ENCODE data around the gene ABI2.
"Not testable (repeated sequence)": the region's sequence is repeated elsewhere in the genome, so short reads cannot be mapped to it uniquely, and the experiment has no call there.

Gene ABI2

DNA sequence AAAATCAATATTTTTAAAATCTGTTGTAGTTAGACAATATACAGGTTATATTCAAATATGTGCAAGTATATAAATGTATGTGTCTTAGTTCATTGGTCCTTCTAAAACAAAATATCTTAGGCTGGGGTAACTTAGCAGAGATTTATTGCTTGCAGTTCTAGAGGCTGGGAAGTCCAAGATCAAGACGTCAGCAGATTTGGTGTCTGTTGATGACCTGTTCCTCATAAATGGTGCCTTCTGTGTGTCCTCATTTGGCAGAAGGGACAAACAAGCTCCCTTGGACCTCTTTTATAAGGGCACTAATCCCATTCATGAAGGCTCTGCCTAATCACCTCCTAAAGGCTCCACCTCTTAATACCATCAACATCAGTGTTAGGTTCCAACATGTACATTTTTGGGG lies 31.3 kb downstream of the ABI2 start:
- FAIRE-seq, result no peak

DNA sequence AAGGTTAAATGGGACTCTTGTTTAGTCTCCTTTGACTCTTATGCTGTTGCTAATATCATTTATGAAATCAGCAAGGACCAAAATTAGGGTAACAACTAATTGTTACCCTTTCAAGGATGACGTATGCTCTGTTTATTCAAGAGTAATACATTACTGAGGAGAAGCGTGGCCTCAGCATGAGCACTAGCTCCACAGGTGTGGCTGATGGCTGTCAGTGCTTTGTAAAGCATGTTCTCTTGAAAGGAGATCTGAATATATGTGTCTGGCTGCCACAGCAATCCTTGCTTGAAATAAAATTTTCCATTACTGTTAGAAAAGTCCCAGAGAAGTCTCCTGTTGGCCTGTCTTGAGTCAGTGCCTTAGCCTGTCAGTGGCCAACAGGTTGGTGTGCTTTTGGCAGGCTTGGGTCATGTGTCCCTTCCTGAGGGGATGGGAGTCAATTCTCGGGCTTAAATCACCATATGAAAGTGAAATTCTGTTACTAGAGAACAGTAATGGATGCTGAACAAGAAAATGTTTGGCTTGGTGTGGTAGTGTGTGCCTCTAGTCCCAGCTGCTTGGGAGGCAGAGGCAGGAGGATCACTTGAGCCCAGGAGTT lies 32.7 kb downstream of the ABI2 start:
- FAIRE-seq, result no peak

DNA sequence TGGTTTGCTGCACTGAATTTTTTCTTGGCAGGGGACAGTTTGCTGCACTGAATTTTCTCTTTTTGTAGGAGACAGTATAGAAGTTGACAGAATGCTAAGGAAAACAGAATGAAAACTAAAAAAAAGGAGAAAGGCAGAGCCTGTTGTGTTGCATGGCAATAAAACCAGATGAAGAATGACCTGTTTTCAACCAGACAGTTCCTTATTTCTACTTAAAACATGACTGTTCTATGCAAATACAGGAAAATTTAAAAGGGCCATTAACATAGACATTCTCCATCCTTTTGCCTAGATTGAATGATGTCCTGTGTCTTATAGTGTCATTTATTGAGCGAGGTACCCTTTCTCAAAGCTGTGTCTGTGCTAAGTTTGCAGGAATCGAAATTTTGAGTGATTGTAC lies 33.3 kb downstream of the ABI2 start:
- no peak for FAIRE-seq

DNA sequence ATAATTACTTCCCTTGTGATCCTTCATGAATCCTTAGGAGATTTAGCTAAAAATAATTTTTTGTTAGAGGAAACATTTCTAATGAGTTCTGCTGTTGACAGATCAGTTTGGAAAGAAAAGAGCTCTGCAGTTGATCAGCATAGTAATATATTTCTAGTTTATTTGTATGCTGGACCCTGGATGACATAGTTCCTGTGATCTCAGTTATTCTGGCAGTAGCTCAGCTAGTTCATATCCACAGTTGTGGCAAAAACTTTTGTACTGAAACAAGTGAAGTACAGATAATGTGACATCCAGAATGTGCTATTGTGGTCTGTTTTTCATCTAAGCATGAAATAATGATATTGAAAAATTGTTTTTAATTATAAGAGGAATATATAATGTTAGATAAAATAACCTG lies 33.7 kb downstream of the ABI2 start:
- FAIRE-seq, result no peak

DNA sequence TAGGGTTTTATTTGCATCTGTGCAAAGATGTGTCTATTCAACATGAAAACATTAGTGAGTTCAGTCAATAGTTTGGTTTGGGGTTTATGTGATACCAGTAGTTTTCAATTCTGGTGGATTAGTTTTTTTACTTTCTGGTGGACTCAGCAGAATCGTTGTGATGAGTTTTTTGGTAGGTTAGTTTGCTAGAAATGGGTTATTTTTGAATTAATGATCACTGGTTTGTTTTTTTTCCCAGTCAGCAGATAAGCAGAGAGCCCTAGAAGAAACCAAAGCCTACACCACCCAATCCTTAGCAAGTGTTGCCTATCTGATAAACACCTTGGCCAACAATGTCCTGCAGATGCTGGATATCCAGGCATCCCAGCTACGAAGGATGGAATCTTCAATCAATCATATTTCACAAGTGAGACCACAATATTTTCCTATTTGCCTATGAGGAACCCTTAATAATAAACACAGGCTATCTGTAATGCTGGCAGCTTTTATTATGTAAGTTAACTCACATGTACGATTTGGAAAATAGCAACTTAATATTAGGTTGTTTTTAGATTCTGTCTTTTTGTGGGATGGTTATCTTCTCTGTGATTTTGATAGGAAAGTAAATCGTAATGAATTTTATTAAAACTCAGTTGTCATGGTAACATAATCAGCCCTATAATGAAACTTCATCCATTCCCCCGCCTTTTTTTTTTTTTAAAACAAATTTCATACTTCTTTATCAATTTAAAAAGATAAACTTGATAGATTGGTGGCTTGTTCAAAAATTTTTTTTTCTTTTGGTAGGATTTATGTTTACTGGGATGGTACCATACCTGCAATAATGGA lies 38.7 kb downstream of the ABI2 start:
- FAIRE-seq, result no peak

DNA sequence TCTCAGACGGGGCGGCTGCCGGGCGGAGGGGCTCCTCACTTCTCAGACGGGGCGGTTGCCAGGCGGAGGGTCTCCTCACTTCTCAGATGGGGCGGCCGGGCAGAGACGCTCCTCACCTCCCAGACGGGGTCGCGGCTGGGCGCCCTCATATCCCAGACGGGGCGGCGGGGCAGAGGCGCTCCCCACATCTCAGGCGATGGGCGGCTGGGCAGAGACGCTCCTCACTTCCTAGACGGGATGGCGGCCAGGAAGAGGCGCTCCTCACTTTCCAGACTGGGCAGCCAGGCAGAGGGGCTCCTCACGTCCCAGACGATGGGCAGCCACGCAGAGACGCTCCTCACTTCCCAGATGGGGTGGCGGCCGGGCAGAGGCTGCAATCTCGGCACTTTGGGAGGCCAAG lies 44.5 kb downstream of the ABI2 start:
- FAIRE-seq, result not testable (repeated sequence)

DNA sequence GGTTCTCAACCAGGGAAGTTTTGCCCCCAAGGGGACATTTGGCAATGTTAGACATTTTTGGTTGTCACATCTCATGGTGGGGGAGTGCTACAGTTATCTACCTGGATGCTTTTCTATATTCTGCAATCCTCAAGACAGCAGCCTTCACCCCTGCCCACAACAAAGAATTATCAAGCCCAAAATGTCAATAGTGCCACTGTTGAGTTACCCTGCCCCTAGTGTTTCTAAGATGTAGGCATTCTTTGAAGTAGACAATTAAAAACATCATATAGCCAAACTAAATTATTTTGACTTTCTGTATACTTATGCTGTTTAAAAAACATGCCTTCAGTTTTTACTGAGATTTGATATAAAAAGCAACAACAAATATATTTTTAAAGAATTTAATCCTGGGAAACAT lies 48.0 kb downstream of the ABI2 start:
- peak; percentile 34 for FAIRE-seq

DNA sequence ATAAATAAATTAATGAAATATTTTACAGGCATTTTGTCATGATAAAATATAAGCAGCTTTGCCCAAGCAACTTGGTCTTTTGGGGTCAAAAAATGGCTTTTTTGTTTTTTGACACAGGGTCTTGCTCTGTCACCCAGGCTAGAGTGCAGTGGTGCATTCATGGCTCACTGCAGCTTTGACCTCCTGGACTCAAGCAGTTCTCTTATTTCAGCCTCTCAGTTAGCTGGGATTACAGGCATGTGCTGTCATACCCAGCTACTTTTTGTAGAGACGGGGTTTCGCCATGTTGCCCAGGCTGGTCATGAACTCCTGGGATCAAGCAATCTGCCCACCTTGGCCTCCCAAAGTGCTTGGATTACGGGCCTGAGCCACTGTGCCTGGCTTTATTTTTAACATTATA lies 51.0 kb downstream of the ABI2 start:
- FAIRE-seq, result no peak

DNA sequence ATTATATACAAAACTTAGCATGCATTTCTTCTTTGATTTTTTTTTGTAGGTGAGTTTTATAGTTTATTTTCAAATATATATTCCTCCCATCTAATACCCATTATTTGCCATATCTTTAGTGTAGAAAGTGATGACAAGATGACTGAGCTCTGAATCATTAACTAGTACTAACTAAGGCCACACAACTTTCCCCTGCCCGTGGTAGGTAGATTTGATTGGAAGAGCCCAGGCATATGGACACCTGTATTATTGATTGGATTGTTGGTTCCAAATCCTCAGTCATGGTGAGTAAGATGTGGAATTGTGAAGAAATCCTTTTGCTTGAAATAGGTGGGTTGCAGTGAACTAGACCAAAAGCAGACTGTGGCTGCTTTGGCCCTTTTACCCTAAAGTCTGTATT lies 54.8 kb downstream of the ABI2 start:
- FAIRE-seq, result no peak

DNA sequence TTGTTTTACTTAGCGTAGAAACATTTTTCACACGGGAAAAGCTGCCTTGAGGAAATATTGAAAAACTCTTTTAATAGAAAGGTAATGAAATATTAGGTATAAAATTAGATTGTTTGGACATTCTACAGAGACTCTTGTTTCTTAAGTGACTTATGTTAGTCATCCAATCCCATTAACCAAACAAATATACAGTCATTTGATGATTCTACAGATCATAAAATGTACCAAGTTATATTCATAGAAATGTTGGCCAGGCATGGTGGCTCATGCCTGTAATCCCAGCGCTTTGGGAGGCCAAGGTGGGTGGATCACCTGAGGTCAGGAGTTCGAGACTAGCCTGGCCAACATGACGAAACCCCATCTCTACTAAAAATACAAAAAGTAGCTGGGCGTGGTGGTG lies 60.0 kb downstream of the ABI2 start:
- FAIRE-seq, result not testable (repeated sequence)

DNA sequence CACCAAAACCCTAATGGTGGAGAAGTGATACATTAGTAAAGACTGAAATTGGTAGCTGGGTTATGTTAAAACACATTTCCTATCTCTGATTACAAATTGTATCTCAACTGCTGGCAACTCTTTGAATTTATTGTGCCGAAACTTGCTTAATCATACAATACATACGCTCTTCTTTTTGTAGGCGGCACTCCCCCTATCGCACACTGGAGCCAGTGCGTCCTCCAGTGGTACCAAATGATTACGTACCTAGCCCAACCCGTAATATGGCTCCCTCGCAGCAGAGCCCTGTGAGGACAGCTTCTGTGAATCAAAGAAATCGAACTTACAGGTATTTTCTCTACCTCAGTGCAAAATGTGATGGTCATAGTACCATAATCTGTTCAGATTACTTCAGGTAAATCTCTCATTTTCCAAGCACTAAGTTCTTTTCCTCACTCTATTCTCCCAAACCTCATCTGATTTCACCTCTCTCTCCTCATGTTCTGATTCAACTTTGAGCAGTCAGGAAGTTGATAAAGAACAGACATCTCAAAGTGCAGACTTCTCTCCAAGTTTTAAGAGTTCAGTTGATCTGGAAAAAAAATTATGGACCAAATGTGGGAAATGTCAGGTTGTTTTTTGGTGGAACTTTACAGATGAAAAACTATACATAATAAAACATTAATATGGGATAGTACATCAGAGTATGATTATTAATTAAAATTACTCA lies 66.5 kb downstream of the ABI2 start:
- no peak for FAIRE-seq

DNA sequence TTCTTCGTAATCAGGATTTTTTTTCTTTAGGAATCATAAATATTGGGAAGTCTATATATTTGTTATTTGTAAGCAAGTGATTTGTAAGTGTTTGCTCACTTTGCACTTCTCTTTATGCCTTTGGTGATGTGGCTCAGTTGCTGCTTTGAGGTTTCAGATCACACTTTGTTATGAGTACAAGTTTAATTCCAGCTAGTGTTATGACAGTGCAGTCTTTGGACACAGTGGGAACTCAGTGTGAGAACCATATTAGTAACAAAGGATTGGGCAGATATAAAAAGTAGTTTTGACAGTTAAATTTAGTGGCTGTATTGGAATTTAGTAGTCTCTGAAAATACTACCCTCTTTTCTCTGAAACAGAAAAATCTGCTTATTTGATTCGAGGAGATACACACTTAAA lies 67.7 kb downstream of the ABI2 start:
- no peak for FAIRE-seq

DNA sequence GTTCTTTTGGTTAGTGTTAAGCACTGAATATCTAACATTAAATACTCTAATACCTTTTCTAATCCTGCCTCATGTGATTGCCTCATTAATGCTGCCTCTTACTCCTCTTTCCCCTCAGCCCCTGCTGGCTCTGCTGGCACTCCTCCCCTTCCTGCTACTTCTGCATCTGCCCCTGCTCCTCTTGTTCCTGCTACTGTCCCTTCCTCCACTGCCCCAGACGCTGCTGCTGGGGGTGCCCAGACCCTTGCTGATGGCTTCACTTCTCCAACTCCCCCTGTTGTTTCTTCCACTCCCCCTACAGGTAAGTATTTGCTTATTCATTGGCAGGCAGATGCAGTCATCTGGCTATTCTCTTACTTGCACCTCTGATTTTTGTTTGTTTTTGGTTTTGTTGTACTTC lies 68.5 kb downstream of the ABI2 start:
- no peak for FAIRE-seq

DNA sequence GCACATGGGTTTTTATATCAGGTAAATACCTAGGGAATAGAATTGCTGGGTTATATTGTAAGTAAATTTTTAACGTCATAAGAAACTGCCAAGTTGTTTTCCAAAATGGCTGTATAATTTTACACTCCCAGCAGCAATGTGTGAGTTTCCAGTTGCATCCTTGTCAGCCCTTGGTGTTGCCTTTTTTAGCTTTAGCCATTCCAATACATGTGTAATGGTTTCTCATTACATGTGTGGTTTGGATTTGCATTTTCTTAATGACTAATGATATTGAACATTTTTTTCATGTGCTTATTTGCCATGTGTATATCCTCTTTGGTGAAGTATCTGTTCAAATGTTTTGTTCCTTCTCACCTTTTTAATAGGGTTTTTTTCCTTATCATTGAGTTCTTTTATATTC lies 70.8 kb downstream of the ABI2 start:
- no peak for FAIRE-seq

DNA sequence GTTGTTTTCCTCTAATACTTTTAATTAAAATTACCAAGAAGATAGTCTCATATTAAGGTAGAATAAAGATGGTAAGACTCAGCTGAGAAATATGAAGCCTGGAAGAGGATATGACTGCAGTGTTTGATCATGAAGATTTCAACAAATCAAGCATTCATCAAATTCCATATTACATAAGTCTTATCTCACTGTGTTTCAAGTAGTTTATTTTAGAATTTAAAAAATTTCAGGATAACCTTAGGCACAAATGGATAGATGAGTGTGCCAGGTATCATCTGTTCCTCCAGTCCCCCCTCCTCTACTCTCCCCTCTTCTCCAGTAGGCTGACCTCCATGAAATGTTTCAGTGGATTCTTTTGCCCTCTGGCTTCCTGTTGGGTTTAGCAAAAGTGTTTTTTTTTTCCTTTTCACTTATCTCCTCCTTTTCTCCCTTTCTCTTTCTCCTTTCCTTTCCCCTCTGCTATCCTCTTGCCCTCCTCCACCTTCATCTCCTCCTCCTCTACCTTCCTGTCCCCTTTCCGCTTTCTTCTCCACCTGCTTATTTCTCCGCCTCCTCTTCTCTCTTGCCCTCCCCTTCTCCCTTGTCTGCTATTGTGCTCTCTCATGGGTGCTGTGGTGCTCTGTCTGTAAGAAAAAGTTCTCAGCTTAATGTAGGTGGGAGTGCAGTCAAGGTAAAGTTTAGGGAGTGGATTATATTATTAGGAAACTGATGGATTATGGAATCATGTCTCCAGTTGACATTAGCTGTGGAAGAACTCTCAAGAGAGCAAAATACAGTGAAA lies 72.8 kb downstream of the ABI2 start:
- FAIRE-seq, result peak; percentile 45

DNA sequence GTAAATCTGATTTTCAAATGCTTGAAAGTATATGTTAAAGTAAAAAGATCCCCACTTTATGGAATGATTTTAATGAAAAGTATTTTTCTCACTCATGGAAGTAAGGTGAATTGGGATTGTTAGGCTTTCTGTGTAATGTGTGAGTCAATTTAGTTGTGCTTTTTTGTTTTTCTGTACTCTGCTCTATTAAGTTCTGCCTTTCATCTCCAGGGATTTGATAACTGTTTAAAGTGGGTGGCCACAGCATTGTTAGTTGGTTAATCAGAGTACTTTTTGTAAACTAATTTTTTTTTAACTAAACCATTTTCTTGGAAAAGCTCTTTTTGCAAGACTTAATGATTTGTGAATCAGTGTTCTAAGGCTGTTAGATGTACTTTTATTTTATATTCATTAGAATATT lies 76.8 kb downstream of the ABI2 start:
- no peak for FAIRE-seq

DNA sequence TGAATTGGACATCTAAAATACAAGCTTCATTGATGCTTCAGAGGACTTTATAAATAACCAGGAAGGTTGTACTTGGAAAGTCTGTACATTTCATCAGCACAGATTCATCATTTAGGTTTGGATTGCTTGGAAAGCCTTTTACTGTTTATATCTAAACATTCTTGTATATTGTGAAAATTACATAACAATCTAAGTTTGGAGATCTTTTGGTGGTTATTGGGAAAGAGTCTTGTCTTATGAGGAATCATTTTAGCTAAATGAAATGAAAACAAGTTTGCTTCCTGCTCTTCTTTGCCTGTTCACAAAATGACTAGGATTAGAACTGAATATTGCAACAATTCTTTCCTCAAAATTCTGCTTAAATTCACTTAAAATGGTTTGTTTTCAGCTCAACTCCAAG lies 79.3 kb downstream of the ABI2 start:
- FAIRE-seq, result no peak

DNA sequence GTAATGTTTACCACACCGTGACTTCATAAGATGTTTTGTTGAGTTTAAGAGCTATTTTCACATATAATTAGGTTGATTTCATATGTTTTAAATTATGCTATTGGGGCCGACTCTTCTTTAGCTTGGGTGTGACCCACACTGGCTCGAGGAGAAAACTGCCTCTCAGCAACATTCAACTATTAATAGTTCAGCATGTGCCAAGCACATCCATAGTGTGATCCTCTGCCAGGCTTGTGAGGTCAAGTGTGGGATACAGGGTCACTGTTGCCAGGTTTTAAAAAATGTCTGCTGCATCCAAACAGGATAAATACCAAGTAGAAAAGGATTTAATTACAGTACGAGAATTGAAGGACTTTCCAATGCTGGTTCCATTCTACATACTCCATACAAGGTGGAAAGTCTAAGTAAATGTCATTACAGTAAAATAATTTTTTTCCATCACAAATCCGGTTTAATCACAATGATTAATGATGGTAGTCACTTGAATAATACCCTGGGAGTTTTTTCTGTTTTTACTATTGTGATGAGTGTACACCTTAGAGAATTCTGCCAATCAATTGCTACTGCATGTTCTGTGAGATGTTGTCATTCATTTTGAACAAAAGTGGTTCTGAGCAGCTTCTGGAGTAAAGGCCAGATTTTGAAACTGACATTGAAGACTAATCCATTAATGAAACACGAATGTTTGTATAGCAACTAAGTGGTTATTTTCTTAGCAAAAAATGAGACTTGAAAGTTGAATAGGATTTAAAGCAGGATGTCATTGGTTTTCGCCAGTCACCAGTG lies 84.5 kb downstream of the ABI2 start:
- FAIRE-seq, result no peak

DNA sequence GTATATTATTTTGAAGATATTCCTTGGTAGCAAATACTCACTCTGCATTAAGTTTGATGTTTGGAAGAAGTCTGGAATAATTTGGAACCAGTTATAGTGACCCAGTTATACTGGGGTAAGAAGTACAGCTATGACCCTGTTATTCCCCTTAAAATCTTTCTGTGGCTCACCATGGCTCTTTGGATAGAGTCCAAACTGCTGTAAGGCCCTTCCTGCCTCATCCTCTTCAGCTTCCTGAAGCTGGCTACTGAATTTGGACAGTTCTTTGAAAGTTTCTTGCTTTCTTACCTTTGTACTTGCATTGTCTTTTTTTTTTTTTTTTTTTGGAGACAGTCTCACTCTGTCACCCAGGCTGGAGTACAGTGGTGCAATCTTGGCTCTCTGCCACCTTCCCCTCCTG lies 85.6 kb downstream of the ABI2 start:
- FAIRE-seq, result no peak

DNA sequence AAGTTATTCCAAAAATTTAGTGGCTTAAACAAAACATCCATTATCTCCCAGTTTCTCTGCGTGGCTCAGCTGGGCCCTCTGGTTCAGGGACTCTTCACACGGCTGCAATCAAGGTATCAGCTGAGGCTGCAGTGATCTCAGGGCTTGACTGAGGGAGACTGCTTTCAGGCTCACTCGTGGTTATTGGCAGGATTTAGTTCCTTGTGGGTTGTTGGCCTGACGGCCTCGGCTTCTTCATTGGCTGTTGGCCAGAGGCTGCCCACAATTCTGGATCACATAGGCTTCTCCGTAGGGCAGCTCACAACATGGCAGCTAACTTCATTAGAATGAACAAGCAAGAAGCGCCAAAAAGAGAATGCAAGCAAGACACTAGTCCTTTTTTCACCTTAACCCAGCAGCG lies 90.1 kb downstream of the ABI2 start:
- no peak for FAIRE-seq

DNA sequence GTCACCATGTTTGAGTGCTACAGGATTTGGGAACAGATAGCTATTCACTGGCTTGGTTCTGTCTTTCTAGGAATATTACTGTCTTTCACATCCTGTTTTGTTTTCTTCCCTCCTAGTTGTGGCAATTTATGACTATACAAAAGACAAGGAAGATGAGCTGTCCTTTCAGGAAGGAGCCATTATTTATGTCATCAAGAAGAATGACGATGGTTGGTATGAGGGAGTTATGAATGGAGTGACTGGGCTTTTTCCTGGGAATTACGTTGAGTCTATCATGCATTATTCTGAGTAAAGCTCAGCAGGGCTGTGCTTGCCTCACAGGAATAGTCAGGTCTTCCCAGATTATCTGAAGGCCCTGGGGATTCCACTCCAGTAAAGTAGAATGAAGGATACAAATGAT lies 98.9 kb downstream of the ABI2 start:
- FAIRE-seq, result no peak

DNA sequence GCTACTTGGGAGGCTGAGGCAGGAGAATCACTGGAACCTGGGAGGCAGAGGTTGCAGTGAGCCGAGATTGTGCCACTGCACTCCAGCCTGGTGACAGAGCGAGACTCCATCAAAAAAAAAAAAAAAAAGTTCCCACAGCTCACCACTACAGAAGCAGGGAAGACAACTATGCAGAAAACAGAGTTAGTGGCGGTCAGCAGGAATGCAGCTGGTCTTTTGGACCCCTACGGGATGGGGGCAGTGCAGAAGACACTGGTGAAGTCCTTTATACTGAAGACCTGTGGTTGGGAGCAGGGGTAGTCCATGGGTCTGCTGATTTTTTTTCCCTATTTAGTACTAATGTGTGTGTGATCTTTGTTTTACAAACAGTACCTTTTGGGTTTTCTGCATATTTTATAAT lies 101.4 kb downstream of the ABI2 start:
- FAIRE-seq, result not testable (repeated sequence)

Measured in G401.6 (cell line).